Middle frontal gyrus (tissue), 1 donor: ENCODE measurements around the gene ADAMTSL5.
"Not testable (repeated sequence)": the region's sequence is repeated elsewhere in the genome, so short reads cannot be mapped to it uniquely, and the experiment has no call there.

ENCODE experiments used
- DNase-seq: peaks from one replicate; pipeline ENCODE4 v3.0.0-alpha.2; 2015; ENCODE audit warnings: low spot score; ENCODE audit errors: extremely low spot score

ADAMTSL5 gene

DNA sequence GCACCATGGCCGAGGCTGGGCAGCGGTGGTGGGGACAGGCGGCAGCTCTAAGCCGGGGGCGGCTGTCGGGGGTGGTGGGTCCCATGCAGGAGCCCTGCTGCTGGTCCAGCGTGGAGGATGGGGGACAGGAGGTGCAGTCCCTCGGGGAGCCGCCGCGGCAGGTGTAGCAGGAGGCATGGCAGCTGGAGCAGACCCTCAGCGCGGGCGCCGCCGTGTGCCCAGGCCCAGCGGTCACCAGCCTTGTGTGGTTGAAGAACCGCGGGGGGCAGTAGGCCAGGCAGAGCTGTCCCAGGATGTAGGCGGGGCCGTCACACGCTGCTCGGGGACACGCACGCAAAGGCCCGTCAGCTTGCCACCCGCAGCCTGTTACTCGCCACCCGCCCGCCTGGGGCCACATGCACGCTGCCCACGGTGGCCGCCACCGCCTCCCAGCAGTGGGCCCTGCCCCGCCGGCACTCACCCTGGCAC is 30.9 kb downstream of the ADAMTSL5 start:
- DNase-seq = no peak

DNA sequence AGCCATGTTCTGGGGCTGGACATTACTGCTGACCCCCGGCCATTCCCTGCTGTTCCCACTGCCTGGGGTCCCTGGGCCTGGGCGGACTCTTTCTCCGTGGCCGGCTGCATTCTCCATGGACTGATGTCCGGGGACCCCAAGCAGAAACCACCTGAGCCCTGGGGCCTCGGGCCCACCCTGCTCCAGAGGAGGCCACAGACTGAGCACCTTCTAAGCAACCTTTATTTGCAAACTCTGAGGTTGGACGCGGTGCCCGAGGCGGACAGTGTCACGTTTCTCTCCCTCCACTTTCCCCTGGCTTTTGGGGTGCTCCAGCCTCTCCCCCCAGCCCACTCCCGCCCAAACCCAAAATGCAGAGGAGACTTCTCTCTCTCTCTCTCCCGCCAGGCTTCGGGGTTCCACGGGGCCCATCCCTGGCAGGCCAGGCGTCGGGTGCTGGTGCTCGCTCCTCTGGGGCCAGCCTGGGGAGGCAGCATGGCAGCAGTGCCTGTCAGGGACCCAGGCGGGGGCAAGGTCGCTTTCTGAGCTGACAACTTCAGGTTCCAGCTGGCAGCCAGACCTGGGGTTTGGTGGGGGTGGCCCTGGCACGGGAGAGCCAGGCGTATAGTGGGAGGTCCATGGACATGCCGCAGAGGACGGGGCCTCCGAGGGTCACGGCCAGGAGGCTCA is 31.5 kb downstream of the ADAMTSL5 start:
- DNase-seq = no peak

GRCh38 chr19:1478934-1479707 is 33.7 kb downstream of the ADAMTSL5 start, which contains the start of gene C19orf25:
Gene C19orf25 (minus strand): TSS chr19:1479215. CDS start chr19:1478903, 312 bp downstream.
- peak; percentile 90 for DNase-seq

DNA sequence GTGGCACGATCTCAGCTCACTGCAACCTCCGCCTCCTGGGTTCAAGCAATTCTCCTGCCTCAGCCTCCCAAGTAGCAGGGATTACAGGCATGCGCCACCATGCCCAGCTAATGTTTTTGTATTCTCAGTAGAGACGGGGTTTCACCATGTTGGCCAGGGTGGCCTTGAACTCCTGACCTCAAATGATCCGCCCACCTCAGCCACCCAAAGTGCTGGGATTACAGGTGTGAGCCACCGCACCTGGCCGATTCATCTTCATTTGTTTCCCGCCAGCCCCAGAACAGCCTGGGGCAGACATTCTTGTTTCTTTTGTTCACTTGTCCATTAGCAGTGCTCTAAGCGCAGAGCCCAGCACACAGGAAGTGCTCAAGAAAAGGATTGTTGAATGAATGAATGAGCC is 35.8 kb downstream of the ADAMTSL5 start:
- DNase-seq = not testable (repeated sequence)

- no peak for DNase-seq
Measured at GRCh38 chr19:1475751-1476437, 36.9 kb downstream of the ADAMTSL5 start.

DNA sequence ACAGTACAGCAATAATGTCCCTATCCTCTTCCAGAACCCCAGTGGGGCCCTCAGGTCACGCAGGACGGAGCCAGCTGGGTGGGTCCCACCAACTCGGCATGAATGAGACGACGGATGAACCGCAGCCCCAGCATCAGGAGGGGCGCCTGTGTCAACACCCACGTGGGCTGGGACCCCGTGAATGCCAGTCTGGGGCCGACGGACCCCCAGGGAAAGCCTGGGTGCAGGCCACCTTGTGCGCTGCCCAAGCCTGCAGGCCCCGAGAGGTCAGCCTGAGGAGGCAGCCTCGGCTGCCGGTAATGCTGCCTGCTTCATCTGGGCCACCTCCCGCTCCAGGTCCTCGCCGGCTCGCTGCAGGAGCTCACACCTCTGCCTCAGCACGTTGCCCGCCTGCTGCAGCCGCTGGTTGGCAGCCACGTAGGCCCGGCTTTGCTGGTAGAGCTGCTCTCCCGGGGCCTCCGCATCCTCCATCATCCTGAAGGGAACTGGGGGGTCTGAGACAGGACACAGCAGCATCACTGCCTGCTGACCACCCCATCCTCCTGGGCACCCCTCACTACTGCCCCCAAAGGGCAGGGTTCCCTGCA is 38.0 kb downstream of the ADAMTSL5 start:
- DNase-seq = no peak

DNA sequence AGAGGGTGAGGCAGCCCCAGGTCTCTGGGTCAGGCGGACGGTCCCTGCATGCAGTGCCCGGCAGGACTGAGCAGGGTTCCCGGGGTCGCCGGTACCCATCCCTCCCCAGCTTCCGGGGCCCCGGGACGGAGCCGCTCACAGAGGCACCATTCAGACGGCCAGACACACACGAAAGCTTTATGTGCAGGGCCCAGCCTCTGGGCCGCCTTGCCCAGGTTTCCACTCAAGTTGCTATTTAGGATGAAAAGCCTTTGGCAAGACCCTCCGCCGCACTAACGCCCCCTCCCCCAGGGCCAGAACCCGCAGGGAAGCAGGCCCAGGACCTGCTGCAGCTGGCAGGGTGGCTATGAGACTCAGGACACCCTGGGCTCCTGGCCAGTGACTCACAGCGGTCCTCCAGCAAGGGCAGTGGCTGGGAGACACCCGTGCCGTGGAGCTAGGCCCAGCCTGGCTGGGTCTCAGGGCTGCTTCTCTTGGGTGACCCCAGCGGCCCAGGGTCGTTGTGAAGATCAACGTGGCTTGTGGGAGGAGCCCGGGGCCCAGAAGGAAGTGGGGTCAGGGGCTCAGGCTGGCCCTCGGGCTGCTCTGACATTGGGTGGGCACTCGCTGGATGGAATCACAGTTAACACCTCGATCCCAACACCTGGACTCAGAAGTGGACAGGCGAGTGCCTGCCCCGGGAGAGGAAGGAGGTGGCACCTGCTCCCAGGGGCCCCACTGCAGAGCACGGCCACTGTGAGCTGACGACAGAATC is 38.6 kb downstream of the ADAMTSL5 start:
- DNase-seq = no peak

GRCh38 chr19:1473085-1473851 is 39.6 kb downstream of the ADAMTSL5 start:
- no peak for DNase-seq

GRCh38 chr19:1472231-1473084 is 40.4 kb downstream of the ADAMTSL5 start:
- DNase-seq = no peak

DNA sequence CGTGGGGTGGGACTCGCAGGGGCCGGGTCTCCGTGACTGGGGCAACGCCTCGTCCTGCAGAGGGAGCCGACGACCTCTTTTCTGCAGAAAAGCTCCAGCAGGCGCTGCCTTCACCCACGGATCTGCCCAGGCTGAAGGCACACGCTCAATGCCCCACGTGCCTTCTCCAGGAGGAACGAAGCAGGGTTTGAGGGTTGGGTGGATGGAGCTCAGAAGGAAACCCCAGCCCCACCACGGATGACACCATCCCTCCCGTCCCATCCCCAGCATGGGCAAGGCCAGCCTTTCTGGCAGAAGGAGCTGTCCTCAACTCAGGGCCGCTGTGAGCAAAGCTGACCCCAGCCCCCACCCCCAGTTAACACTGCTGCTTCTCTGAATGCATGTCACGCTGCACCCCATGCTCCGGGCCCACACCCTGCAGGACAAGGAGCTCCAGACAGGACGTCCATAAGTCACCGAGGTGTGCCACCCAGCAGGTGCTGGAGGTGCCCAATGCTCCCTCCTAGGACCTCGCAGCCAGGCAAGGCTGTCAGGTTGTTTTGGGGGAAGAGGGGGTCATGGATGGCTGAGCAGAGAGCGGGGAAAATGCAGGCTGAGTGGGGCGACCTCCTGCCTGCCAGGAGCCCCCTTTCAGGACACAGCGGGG is 41.2 kb downstream of the ADAMTSL5 start:
- no peak for DNase-seq

DNA sequence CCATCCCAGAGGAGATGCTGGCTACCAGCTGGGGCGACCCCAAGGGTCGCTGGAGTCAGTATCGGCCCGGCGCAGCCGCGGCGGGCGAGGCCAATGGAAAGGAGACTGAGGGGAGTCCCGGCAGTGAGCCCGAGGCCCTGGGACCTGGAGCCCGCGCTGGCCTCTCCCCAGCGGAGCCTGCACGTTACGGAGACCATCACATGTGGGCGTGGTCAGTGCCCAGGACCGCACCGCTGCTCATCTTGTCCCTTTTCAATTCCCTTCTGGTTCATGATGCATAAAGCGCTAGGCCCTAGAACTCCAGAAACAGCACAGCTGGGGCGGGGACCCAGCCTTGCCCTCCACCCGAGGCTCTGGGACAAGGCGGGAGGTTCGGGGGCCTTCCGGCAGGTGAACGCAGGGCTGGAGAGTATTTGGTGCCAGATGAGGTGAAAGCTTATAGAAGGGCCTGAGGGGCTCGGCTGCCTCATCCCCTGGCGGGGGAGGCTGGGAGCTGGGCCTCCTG is 41.8 kb downstream of the ADAMTSL5 start:
- DNase-seq = no peak

GRCh38 chr19:1470305-1471009 is 42.4 kb downstream of the ADAMTSL5 start:
- no peak for DNase-seq

GRCh38 chr19:1470055-1470304 is 42.8 kb downstream of the ADAMTSL5 start:
- no peak for DNase-seq

- no peak for DNase-seq
Measured at GRCh38 chr19:1469255-1470054, 43.4 kb downstream of the ADAMTSL5 start.

GRCh38 chr19:1468821-1469254 is 44.0 kb downstream of the ADAMTSL5 start:
- DNase-seq = no peak

- DNase-seq = no peak
Measured at GRCh38 chr19:1468274-1468820, 44.5 kb downstream of the ADAMTSL5 start.
